Mononuclear cell (primary cell): ENCODE results near the gene DAZL. TPM values are rescaled to one million over a fixed set of nuclear protein-coding genes. Genes with fewer than 3 reads are reported as not detected.

Source experiments
- H3K27me3 ChIP-seq: 2 replicates; pipeline ENCODE4 v1.6.0; 2011; ENCODE audit warnings: low read length, control low read depth; ENCODE audit not compliant: insufficient read depth
- H3K4me1 ChIP-seq: 2 replicates; pipeline ENCODE4 v1.5.1; 2011; ENCODE audit warnings: mild to moderate bottlenecking, low read length, control low read depth; ENCODE audit not compliant: insufficient read depth
- H3K4me3 ChIP-seq: 2 replicates; pipeline ENCODE4 v1.5.1; 2011; ENCODE audit warnings: mild to moderate bottlenecking, low read length, moderate library complexity
- H3K9me3 ChIP-seq: 2 replicates; pipeline ENCODE4 v1.5.1; 2011; ENCODE audit warnings: low read depth, mild to moderate bottlenecking, control low read depth, low read length
- total RNA-seq: library from RNA; depleted of rRNA; stranded (reverse); fragments of >200 nt; gene quantifications from one replicate; pipeline ENCODE4 v1.2.3, GENCODE V29; 2012

The DAZL gene
- total RNA-seq, 1 donor = 0.10 TPM

- no peaks in the 10 kb centered on the region for H3K27me3 ChIP-seq
- no peak overlapping the region for H3K4me3 ChIP-seq
- peaks cover 3% of the 10 kb centered on the region for H3K9me3 ChIP-seq
Observed at GRCh38 chr3:16568532-16568931, 36.7 kb downstream of the DAZL start.

GRCh38 chr3:16568115-16568514 is 37.1 kb downstream of the DAZL start:
- H3K27me3 ChIP-seq = no peaks in the 10 kb centered on the region
- peaks cover 7% of the 10 kb centered on the region for H3K9me3 ChIP-seq
- no peaks in the 10 kb centered on the region for H3K4me1 ChIP-seq
- no peak overlapping the region for H3K4me3 ChIP-seq

More at GRCh38 chr3:16568532-16568931, 36.7 kb downstream of the DAZL start:
- no peaks in the 10 kb centered on the region for H3K4me1 ChIP-seq

- H3K4me1 ChIP-seq = no peaks in the 10 kb centered on the region
- no peaks in the 10 kb centered on the region for H3K27me3 ChIP-seq
- no peak overlapping the region for H3K4me3 ChIP-seq
- H3K9me3 ChIP-seq = peaks cover 8% of the 10 kb centered on the region
Observed at GRCh38 chr3:16559653-16560365, 45.4 kb downstream of the DAZL start.

- no peaks in the 10 kb centered on the region for H3K27me3 ChIP-seq
- H3K4me3 ChIP-seq = no peak overlapping the region
- peaks cover 6% of the 10 kb centered on the region for H3K4me1 ChIP-seq
- H3K9me3 ChIP-seq = no peaks in the 10 kb centered on the region
Observed at GRCh38 chr3:16554126-16554525, 51.1 kb downstream of the DAZL start.

GRCh38 chr3:16552757-16553156 is 52.5 kb downstream of the DAZL start:
- peaks cover 6% of the 10 kb centered on the region for H3K4me1 ChIP-seq
- H3K9me3 ChIP-seq = no peaks in the 10 kb centered on the region
- H3K4me3 ChIP-seq = no peak overlapping the region
- no peaks in the 10 kb centered on the region for H3K27me3 ChIP-seq

GRCh38 chr3:16551342-16551976 is 53.8 kb downstream of the DAZL start:
- H3K27me3 ChIP-seq = no peaks in the 10 kb centered on the region
- H3K4me3 ChIP-seq = no peak overlapping the region
- H3K9me3 ChIP-seq = no peaks in the 10 kb centered on the region
- peaks cover 6% of the 10 kb centered on the region for H3K4me1 ChIP-seq

GRCh38 chr3:16550676-16551341 is 54.4 kb downstream of the DAZL start:
- Histone ChIP-seq H3K9me3 (no peaks in the 10 kb centered on the region), H3K27me3 (no peaks in the 10 kb centered on the region), H3K4me3 (no peak overlapping the region), H3K4me1 (peaks cover 6% of the 10 kb centered on the region)

- H3K4me1 ChIP-seq = peaks cover 10% of the 10 kb centered on the region
Observed at GRCh38 chr3:16550305-16550675, 54.9 kb downstream of the DAZL start.

GRCh38 chr3:16548721-16549120 is 56.5 kb downstream of the DAZL start:
- peaks cover 11% of the 10 kb centered on the region for H3K4me1 ChIP-seq
- no peak overlapping the region for H3K4me3 ChIP-seq
- H3K9me3 ChIP-seq = no peaks in the 10 kb centered on the region
- H3K27me3 ChIP-seq = no peaks in the 10 kb centered on the region

More at GRCh38 chr3:16550305-16550675, 54.9 kb downstream of the DAZL start:
- H3K4me3 ChIP-seq = no peak overlapping the region
- no peaks in the 10 kb centered on the region for H3K9me3 ChIP-seq
- H3K27me3 ChIP-seq = no peaks in the 10 kb centered on the region

GRCh38 chr3:16547561-16548357 is 57.5 kb downstream of the DAZL start:
- H3K27me3 ChIP-seq = no peaks in the 10 kb centered on the region
- H3K4me3 ChIP-seq = no peak overlapping the region
- H3K4me1 ChIP-seq = peaks cover 11% of the 10 kb centered on the region
- H3K9me3 ChIP-seq = no peaks in the 10 kb centered on the region

- H3K9me3 ChIP-seq = no peaks in the 10 kb centered on the region
- H3K4me1 ChIP-seq = peaks cover 11% of the 10 kb centered on the region
- no peak overlapping the region for H3K4me3 ChIP-seq
- H3K27me3 ChIP-seq = no peaks in the 10 kb centered on the region
Observed at GRCh38 chr3:16546186-16547010, 58.8 kb downstream of the DAZL start.

GRCh38 chr3:16545413-16546185 is 59.6 kb downstream of the DAZL start:
- Histone ChIP-seq H3K9me3 (no peaks in the 10 kb centered on the region), H3K4me3 (no peak overlapping the region), H3K27me3 (no peaks in the 10 kb centered on the region), H3K4me1 (peaks cover 10% of the 10 kb centered on the region)

GRCh38 chr3:16543242-16543864 is 61.9 kb downstream of the DAZL start:
- H3K4me3 ChIP-seq = no peak overlapping the region
- H3K27me3 ChIP-seq = no peaks in the 10 kb centered on the region
- no peaks in the 10 kb centered on the region for H3K9me3 ChIP-seq
- H3K4me1 ChIP-seq = peaks cover 5% of the 10 kb centered on the region
